GM12878 (cell line): ENCODE results near the gene SALL1. TPM values are rescaled to one million over a fixed set of nuclear protein-coding genes. Genes with fewer than 3 reads are reported as not detected.

Experiments used
- ATAC-seq: fragments of 200-7000 bp; cut with Tn5 transposase; 3 replicates; pipeline ENCODE4 v1.9.1; 2020; ENCODE audit warnings: mild to moderate bottlenecking, moderate library complexity
- BruUV-seq: library from RNA; stranded (reverse); fragments of 400-500 nt; replicated peaks from 2 replicates; lab custom pipeline; 2021; lab: Mats Ljungman, UMichigan
- CTCF ChIA-PET: fragments of 300-600 bp; sonication (Branson Sonifier 250); formaldehyde crosslinking; extraction: SDS; loops from one replicate; lab custom pipeline; 2021; ENCODE audit warnings: inconsistent platforms; lab: Yijun Ruan, JAX
- POLR2A ChIA-PET: fragments of 350-600 bp; formaldehyde crosslinking; extraction: SDS; loops from one replicate; lab custom pipeline; 2021; ENCODE audit warnings: inconsistent platforms; lab: Charles Lee
- RAD21 ChIA-PET: fragments of 300-600 bp; sonication (Branson Sonifier 250); formaldehyde crosslinking; loops from one replicate; lab custom pipeline; 2023; ENCODE audit warnings: antibody characterized with exemption; ENCODE audit not compliant: unreplicated experiment; lab: Charles Lee
- SMC1A ChIA-PET: fragments of 300-600 bp; sonication (Branson Sonifier 250); formaldehyde crosslinking; loops from one replicate; lab custom pipeline; 2023; ENCODE audit not compliant: unreplicated experiment, uncharacterized antibody; lab: Charles Lee
- DNase-seq: peaks from one replicate; pipeline ENCODE4 v3.0.0-alpha.2; 2011; ENCODE audit warnings: low read depth, low spot score
- FAIRE-seq: peaks from 3 replicates; lab custom pipeline; 2011; peaks lifted over from hg19 to GRCh38; lab: Jason Lieb, UNC
- H2AFZ ChIP-seq: 2 replicates; pipeline ENCODE4 v1.6.0; 2011; ENCODE audit warnings: low read depth, low read length, control low read depth; ENCODE audit not compliant: control insufficient read depth
- H3K27ac ChIP-seq: 2 replicates; pipeline ENCODE4 v1.5.1; 2011; ENCODE audit warnings: control low read depth; ENCODE audit not compliant: control insufficient read depth, insufficient read depth
- H3K27me3 ChIP-seq, 2 experiments: replicated peaks in 1 of 2; 2 replicates each; pipeline versions ENCODE4 v1.6.0 to v1.6.1; 2011; ENCODE audit warnings: low read length in 1 of 2; ENCODE audit not compliant: control insufficient read depth in 2 of 2, insufficient read depth in 2 of 2
- H3K36me3 ChIP-seq, 2 experiments: 2 replicates each; pipeline ENCODE4 v1.5.1; 2011; ENCODE audit warnings: low read length in 1 of 2; ENCODE audit not compliant: control insufficient read depth in 2 of 2, insufficient read depth in 2 of 2
- H3K4me1 ChIP-seq: 2 replicates; pipeline ENCODE4 v1.6.1; 2011; ENCODE audit warnings: mild to moderate bottlenecking, low read length, moderate library complexity, mixed read lengths; ENCODE audit not compliant: control insufficient read depth, insufficient read depth
- H3K4me2 ChIP-seq: 2 replicates; pipeline ENCODE4 v1.6.0; 2011; ENCODE audit warnings: control low read depth; ENCODE audit not compliant: control insufficient read depth, insufficient read depth
- H3K4me3 ChIP-seq: fragments of 200-600 bp; sonication (generic); 2 replicates; pipeline ENCODE4 v1.5.1; 2016
- H3K79me2 ChIP-seq: 2 replicates; pipeline ENCODE4 v1.6.0; 2011; ENCODE audit warnings: low read length; ENCODE audit not compliant: control insufficient read depth, insufficient read depth
- H3K9ac ChIP-seq: 2 replicates; pipeline ENCODE4 v1.8.0; 2011; ENCODE audit warnings: low read length, control low read depth, mixed read lengths; ENCODE audit not compliant: control insufficient read depth, insufficient read depth
- H3K9me3 ChIP-seq: replicated peaks from 3 replicates; pipeline ENCODE4 v1.5.1; 2011; ENCODE audit warnings: mild to moderate bottlenecking, low read length; ENCODE audit not compliant: control insufficient read depth, insufficient read depth
- H4K20me1 ChIP-seq: 2 replicates; pipeline ENCODE4 v1.6.0; 2011; ENCODE audit not compliant: control insufficient read depth, insufficient read depth
- GATAD2B ChIP-seq: fragments of 450-650 bp; conservative IDR thresholded peaks from 2 replicates; pipeline ENCODE4 v1.6.1; 2017; ENCODE audit warnings: low read depth, mild to moderate bottlenecking, moderate library complexity
- HDAC6 ChIP-seq: fragments of 200-600 bp; sonication (generic); IDR thresholded peaks from one replicate; pipeline ENCODE4 v1.8.0; 2017; ENCODE audit warnings: antibody characterized with exemption; ENCODE audit not compliant: unreplicated experiment
- KAT2A ChIP-seq: conservative IDR thresholded peaks from 2 replicates; pipeline ENCODE4 v1.6.1; 2011; ENCODE audit warnings: low read depth, low read length; ENCODE audit not compliant: control insufficient read depth
- SP1 ChIP-seq: IDR thresholded peaks from one replicate; pipeline ENCODE4 v1.6.1; 2011; ENCODE audit warnings: low read depth, low read length
- WGBS: methylation state at CpG from one replicate; pipeline ENCODE4 v1.1.6; 2016; ENCODE audit warnings: low lambda C conversion rate; ENCODE audit not compliant: insufficient replicate concordance, insufficient coverage; ENCODE audit errors: missing lambda C conversion rate; 5-methylcytosine and 5-hydroxymethylcytosine counted together
- in situ Hi-C: fragments of 300-500 bp; cut with MboI; formaldehyde crosslinking; loops from 9 replicates; pipeline ENCODE4 v1.14.3; 2018; ENCODE audit warnings: mixed read lengths
- intact Hi-C: fragments of 100-400 bp; cut with micrococcal nuclease; formaldehyde crosslinking; loops from one replicate; pipeline ENCODE4 v1.14.2; 2022; ENCODE audit not compliant: unreplicated experiment
- polyA plus RNA-seq, 11 experiments: library from polyadenylated mRNA; depleted of rRNA in 4 of 11; unstranded in 6 of 11; stranded (reverse) in 5 of 11; fragments of >200 nt; fragmentation: Nextera tagmentation in 4 of 11; fragmentation: Illumina TruSeq in 1 of 11; extraction: Ambion mirVana in 4 of 11; extraction: Trizol in 1 of 11; gene quantifications; 1 replicate in 1 of 11; 2 replicates in 10 of 11; pipeline versions ENCODE4 v1.2.1 to v1.2.3, GENCODE V29; 2011 to 2016; ENCODE audit warnings: inconsistent platforms in 2 of 11, missing spikeins in 2 of 11, low read depth in 1 of 11
- total RNA-seq, 4 experiments: library from RNA; depleted of rRNA in 3 of 4; stranded (reverse); fragments of >200 nt in 3 of 4; fragmentation: Illumina TruSeq in 1 of 4; extraction: Trizol in 1 of 4; gene quantifications; 2 replicates each; pipeline versions ENCODE4 v1.2.1 to v1.2.3, GENCODE V29; 2013 to 2021
- TF ChIP-seq, protein P1 (sequence below): fragments of 450-650 bp; IDR thresholded peaks from 2 replicates; pipeline ENCODE4 v1.6.1; 2016; ENCODE audit warnings: mild to moderate bottlenecking

SALL1 gene
- total and polyA plus RNA-seq, 10 of the 15 experiments (the other 5 are each of a cell fraction or from before 2014, with no cell fraction given), result 0.01 to 0.08 (median 0.03) TPM; not detected in 6

DNA sequence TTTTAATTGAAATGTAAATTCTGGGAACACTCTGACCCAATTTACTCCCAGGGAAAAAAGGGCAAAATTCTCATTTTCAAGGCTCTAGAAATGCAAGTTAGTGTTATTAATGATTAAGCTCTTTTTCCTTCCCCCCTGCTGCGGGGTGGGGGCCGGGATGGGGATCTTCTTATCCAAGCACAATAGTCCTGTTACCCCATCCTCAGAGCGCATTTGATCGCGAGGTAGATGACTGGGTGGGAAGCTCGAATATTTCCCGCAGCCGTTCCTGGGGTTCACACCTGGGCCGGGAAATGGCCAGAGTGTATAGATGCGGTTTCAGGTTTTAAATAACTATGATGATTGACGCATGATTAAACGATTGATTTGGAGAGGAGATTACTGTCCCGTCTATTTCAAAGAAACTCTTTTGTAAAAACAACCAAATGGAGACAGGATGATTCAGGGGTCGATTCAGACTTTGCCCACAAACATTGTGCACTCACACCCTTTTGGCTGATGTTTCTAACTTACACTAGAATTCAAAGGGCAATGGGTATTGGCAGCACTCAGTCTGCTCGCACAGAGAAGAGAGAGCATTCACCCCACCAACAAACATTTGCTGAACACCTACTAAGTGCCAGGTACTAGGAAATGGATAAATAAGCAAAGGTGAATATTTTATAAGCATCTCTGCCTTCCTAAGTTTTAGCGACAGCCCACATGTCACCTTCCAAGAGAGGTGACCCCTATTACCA, 55.0 kb downstream of the SALL1 start:
- FAIRE-seq, result no peak
- RAD21 ChIA-PET, result no interaction called here
- no peaks in the 10 kb centered on the region for H3K9me3 ChIP-seq
- H4K20me1 ChIP-seq, result no peaks in the 10 kb centered on the region
- no peaks in the 10 kb centered on the region for H3K4me1 ChIP-seq
- POLR2A ChIA-PET, result no interaction called here
- CTCF ChIA-PET, result no interaction called here
- H3K4me3 ChIP-seq, result no peak overlapping the region
- WGBS, result 58% methylated on average over 16 of the region's 16 CpGs
- no peaks in the 10 kb centered on the region for H3K27me3 ChIP-seq
- SMC1A ChIA-PET, result no interaction called here
- in situ Hi-C loops, result no loop called here
- H2AFZ ChIP-seq, result no peak overlapping the region
- DNase-seq, result no peak
- no peak overlapping the region for H3K9ac ChIP-seq
- H3K79me2 ChIP-seq, result no peaks in the 10 kb centered on the region
- no peaks in the 10 kb centered on the region for H3K36me3 ChIP-seq
- TF ChIP-seq, protein P1, sequence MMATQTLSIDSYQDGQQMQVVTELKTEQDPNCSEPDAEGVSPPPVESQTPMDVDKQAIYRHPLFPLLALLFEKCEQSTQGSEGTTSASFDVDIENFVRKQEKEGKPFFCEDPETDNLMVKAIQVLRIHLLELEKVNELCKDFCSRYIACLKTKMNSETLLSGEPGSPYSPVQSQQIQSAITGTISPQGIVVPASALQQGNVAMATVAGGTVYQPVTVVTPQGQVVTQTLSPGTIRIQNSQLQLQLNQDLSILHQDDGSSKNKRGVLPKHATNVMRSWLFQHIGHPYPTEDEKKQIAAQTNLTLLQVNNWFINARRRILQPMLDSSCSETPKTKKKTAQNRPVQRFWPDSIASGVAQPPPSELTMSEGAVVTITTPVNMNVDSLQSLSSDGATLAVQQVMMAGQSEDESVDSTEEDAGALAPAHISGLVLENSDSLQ, result no peak
- TF ChIP-seq SP1 (no peak), HDAC6 (no peak), GATAD2B (no peak), KAT2A (no peak)
- H3K27ac ChIP-seq, result no peak overlapping the region
- no TSS peak for BruUV-seq
- H3K4me2 ChIP-seq, result no peak overlapping the region
- ATAC-seq, result no peak
- intact Hi-C loops, result no loop called here
